Upper lobe of left lung (tissue), 4 donors: ENCODE data around the gene MVB12B.

Source experiments
- CTCF ChIP-seq, 6 experiments: fragments of 450-650 bp in 4 of 6; fragments of 200-600 bp in 2 of 6; sonication (generic) in 2 of 6; IDR thresholded peaks; one replicate each; pipeline ENCODE4 v1.5.1; 2016 to 2019; ENCODE audit warnings: antibody characterized with exemption in 6 of 6
- POLR2A ChIP-seq, 4 donors: fragments of 450-650 bp; IDR thresholded peaks; one replicate each; pipeline ENCODE4 v1.5.1; 2016 to 2017; ENCODE audit warnings: antibody characterized with exemption in 4 of 4, mild to moderate bottlenecking in 2 of 4

- TF ChIP-seq POLR2A (IDR thresholded peaks at IDR 0.05) (no peak), CTCF (IDR thresholded peaks at IDR 0.05) (no peak)
Measured at GRCh38 chr9:126482361-126483044, 155.9 kb downstream of the MVB12B start.
